ENCODE data around the gene HNRNPH3. TPM values are rescaled to one million over a fixed set of nuclear protein-coding genes. Genes with fewer than 3 reads are reported as not detected.

The HNRNPH3 gene
- total RNA-seq, 1 donor from 2014 or later: 199 TPM

DNA sequence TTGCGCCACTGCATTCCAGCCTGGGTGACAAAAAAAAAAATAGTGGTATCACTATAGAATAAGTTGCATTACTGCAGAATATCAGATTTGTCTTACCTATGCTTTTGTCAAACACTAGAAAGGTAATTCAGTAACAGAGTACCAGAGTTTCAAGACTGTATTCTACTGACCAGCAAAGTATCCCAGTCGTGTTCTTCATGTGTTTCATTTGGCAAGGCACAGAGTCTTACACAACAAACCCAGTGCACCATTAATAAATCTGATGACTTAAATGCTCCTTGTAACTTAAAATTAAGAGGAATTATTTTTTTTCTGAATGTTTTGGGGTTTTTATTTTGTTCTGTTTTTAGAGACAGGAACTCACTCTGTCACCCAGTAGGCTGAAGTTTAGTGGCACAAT lies 35.3 kb downstream of the HNRNPH3 start:
- Mint-ChIP-seq H3K9me3 (no peaks in the 10 kb centered on the region), H3K36me3 (peaks cover 15% of the 10 kb centered on the region), H3K27ac (no peak overlapping the region), H3K4me3 (no peak overlapping the region), H3K4me1 (ENCODE audit: unreplicated experiment) (no peaks in the 10 kb centered on the region), H3K27me3 (no peaks in the 10 kb centered on the region)
- TF ChIP-seq, protein P1, sequence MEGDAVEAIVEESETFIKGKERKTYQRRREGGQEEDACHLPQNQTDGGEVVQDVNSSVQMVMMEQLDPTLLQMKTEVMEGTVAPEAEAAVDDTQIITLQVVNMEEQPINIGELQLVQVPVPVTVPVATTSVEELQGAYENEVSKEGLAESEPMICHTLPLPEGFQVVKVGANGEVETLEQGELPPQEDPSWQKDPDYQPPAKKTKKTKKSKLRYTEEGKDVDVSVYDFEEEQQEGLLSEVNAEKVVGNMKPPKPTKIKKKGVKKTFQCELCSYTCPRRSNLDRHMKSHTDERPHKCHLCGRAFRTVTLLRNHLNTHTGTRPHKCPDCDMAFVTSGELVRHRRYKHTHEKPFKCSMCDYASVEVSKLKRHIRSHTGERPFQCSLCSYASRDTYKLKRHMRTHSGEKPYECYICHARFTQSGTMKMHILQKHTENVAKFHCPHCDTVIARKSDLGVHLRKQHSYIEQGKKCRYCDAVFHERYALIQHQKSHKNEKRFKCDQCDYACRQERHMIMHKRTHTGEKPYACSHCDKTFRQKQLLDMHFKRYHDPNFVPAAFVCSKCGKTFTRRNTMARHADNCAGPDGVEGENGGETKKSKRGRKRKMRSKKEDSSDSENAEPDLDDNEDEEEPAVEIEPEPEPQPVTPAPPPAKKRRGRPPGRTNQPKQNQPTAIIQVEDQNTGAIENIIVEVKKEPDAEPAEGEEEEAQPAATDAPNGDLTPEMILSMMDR (conservative IDR thresholded peaks at IDR 0.05): no peak
- no peak for DNase-seq (ENCODE audit: extremely low spot score, unreplicated experiment)

DNA sequence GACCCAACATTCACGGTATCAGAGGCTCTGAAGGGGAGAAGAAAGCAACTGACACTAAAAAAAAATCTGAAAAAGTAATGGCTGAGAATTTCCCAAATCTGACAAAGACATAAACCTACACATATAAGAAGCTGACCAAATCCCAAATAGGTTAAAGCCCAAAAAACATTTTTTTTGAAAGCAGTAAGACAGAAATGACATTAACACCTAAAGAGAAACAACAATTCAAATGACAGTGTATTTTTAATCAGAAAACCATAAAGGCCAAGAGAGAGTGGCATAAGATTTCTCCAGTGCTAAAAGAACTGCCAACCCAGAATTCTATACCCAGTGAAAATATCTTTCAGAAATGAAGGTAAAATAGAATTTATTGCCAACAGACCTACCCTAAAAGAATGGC lies 39.7 kb downstream of the HNRNPH3 start:
- DNase-seq (ENCODE audit: extremely low spot score, unreplicated experiment): no peak
- Mint-ChIP-seq H3K4me3 (no peak overlapping the region), H3K27me3 (no peaks in the 10 kb centered on the region), H3K36me3 (peaks cover 37% of the 10 kb centered on the region), H3K9me3 (no peaks in the 10 kb centered on the region), H3K27ac (no peak overlapping the region), H3K4me1 (ENCODE audit: unreplicated experiment) (no peaks in the 10 kb centered on the region)
- TF ChIP-seq, protein P1 (conservative IDR thresholded peaks at IDR 0.05): no peak

DNA sequence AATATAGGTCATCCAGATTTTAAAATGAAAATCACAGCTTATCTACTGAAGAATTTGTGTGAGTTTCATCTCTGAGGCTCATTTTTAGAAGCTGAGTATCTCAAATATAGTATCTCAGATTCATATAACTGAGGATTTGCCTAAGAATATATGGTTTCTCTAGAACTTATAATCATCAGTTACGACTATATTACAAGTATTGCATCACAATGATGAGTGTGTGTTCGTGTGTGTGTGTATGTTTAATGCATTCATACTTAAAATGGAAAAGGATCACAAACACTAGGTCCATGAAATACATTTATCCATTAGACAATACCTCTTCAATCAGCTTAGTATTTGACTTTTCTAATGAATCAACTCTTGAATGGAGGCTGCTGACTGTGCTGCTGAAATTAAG lies 53.9 kb downstream of the HNRNPH3 start:
- TF ChIP-seq, protein P1 (conservative IDR thresholded peaks at IDR 0.05): no peak

More for the DNA sequence above, 53.9 kb downstream of the HNRNPH3 start:
- DNase-seq (ENCODE audit: extremely low spot score, unreplicated experiment): no peak
- Mint-ChIP-seq H3K27ac (no peak overlapping the region), H3K4me1 (ENCODE audit: unreplicated experiment) (no peaks in the 10 kb centered on the region), H3K9me3 (no peaks in the 10 kb centered on the region), H3K36me3 (peaks cover 15% of the 10 kb centered on the region), H3K27me3 (no peaks in the 10 kb centered on the region), H3K4me3 (no peak overlapping the region)

Other genes with a start within 250 kb of the HNRNPH3 start
- gene MYPN, start 222.6 kb upstream of the HNRNPH3 start, total RNA-seq (ENCODE audit: low replicate concordance): 0.14 TPM in 1 of 2 replicates, not detected in the other
- 0.31 and 0.60 TPM in 2 replicates for gene ATOH7, start 100.0 kb upstream of the HNRNPH3 start, total RNA-seq (ENCODE audit: low replicate concordance)
- 6.2 and 6.9 TPM in 2 replicates for gene PBLD, start 864 bp downstream of the HNRNPH3 start, total RNA-seq (ENCODE audit: low replicate concordance)
- 15.1 and 21.3 TPM in 2 replicates for gene RUFY2, start 75.2 kb downstream of the HNRNPH3 start, total RNA-seq (ENCODE audit: low replicate concordance)
- gene DNA2, start 139.9 kb downstream of the HNRNPH3 start, total RNA-seq (ENCODE audit: low replicate concordance): 10.7 and 27.6 TPM in 2 replicates
- gene SLC25A16, start 195.5 kb downstream of the HNRNPH3 start, total RNA-seq (ENCODE audit: low replicate concordance): 26.1 and 28.6 TPM in 2 replicates
- gene TET1, start 228.3 kb downstream of the HNRNPH3 start, total RNA-seq (ENCODE audit: low replicate concordance): 14.9 and 29.0 TPM in 2 replicates

All from type B pancreatic cell (in vitro differentiated cells).